ENCODE data around the gene PPP2R2D. TPM values are rescaled to one million over a fixed set of nuclear protein-coding genes. Genes with fewer than 3 reads are reported as not detected.
"Not testable (repeated sequence)": the region's sequence is repeated elsewhere in the genome, so short reads cannot be mapped to it uniquely, and the experiment has no call there.

Gene PPP2R2D
- total RNA-seq, 1 donor from 2014 or later = 39.1 TPM

GRCh38 chr10:131946321-131946751 lies 45.5 kb downstream of the PPP2R2D start:
- intact Hi-C loops (cut with micrococcal nuclease) = no loop called here

- intact Hi-C loops (cut with micrococcal nuclease) = no loop called here
Measured at GRCh38 chr10:131946880-131947279, 46.1 kb downstream of the PPP2R2D start.

GRCh38 chr10:131947631-131948347 lies 47.0 kb downstream of the PPP2R2D start:
- intact Hi-C loops (cut with micrococcal nuclease) = no loop called here

DNA sequence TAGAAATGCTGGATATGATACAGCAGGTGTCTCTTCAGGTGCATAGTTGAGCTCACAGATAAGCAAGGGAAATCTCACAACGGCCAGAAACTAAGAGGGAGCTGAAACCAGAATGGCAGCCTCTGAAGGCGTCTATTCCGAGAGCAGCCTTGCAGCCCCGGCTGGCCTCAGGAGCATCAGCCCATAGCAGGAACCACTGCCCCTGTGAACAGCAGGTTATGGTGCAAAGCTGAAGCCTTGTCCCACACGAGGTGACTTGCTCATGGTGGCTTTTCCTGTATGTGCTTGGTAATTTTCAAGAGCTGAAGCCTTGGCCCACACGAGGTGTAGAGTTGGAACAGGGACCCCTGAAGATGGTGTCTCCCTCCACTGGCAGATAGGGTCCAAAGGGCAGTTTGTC lies 47.7 kb downstream of the PPP2R2D start:
- intact Hi-C loops (cut with micrococcal nuclease) = no loop called here

GRCh38 chr10:131949041-131949862 lies 48.4 kb downstream of the PPP2R2D start:
- intact Hi-C loops (cut with micrococcal nuclease) = no loop called here

DNA sequence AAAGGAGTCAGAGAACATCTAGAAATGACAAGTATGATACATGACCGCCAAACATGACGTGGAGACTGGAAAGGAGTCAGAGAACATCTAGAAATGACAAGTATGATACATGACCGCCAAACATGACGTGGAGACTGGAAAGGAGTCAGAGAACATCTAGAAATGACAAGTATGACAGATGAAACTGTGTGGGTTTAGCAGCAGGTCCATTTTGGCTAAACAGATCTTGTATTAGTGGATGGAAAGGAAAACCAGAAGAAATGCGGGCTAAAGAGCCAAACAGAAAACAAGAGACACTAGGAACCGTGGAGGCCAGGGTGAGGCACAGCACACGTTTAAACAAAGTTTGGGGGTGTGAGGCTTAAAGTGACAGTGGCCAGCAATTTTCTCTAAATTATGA lies 49.1 kb downstream of the PPP2R2D start:
- intact Hi-C loops (cut with micrococcal nuclease) = not testable (repeated sequence)

- intact Hi-C loops (cut with micrococcal nuclease) = no loop called here
Measured at GRCh38 chr10:131954356-131954965, 53.7 kb downstream of the PPP2R2D start.

DNA sequence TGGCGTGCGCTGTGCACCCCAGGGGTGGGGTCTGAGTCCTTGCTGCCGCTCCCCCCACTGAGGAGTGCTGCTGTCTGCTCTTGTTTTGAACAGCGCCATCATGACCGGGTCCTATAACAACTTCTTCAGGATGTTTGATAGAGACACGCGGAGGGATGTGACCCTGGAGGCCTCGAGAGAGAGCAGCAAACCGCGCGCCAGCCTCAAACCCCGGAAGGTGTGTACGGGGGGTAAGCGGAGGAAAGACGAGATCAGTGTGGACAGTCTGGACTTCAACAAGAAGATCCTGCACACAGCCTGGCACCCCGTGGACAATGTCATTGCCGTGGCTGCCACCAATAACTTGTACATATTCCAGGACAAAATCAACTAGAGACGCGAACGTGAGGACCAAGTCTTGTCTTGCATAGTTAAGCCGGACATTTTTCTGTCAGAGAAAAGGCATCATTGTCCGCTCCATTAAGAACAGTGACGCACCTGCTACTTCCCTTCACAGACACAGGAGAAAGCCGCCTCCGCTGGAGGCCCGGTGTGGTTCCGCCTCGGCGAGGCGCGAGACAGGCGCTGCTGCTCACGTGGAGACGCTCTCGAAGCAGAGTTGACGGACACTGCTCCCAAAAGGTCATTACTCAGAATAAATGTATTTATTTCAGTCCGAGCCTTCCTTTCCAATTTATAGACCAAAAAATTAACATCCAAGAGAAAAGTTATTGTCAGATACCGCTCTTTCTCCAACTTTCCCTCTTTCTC lies 55.0 kb downstream of the PPP2R2D start:
- intact Hi-C loops (cut with micrococcal nuclease) = no loop called here

DNA sequence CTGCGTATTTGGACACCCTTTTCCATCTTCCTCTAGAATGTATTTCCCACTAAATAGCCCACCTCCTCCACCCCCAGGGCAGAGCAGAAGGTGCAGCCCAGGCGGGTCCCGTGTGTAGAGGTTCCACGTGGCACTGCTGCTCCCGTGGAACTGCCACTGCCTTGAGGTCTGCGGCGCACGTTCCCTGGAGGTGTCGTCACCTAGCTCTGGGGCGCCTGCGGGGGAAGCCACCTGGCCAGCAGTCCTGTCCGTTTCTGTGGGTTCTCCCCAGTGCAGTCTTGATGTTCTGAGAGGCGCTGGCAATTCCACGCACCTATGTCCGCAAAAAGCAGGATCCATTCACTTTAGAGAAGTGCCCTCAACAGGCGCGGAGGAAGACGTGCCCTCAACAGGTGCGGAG lies 59.0 kb downstream of the PPP2R2D start:
- intact Hi-C loops (cut with micrococcal nuclease) = no loop called here

DNA sequence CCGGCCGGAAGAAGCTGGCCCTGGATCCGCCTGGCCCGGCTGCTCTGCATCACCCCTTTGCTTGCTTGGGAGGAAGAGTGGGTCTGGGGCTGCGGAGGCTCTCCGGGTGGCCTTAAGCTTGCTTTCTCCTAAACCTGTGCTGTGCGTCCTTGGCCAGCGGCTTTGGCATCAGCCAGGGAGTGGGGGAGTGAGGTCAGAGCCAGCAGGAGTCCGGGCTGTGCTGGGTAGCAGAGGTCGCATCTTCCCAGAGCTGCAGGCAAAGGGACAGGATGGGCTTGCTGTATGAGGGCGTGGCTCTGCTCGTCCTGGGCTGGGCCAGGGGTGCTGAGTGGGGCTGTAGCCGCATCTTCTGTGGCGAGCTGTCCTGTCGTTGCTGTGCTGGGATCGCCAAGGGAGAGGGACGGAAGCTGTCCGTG lies 59.8 kb downstream of the PPP2R2D start:
- intact Hi-C loops (cut with micrococcal nuclease) = no loop called here

GRCh38 chr10:131961047-131961776 lies 60.4 kb downstream of the PPP2R2D start:
- intact Hi-C loops (cut with micrococcal nuclease) = no loop called here

GRCh38 chr10:131961777-131962662 lies 61.2 kb downstream of the PPP2R2D start:
- intact Hi-C loops (cut with micrococcal nuclease) = no loop called here

GRCh38 chr10:131963350-131963749 lies 62.5 kb downstream of the PPP2R2D start:
- intact Hi-C loops (cut with micrococcal nuclease) = no loop called here

DNA sequence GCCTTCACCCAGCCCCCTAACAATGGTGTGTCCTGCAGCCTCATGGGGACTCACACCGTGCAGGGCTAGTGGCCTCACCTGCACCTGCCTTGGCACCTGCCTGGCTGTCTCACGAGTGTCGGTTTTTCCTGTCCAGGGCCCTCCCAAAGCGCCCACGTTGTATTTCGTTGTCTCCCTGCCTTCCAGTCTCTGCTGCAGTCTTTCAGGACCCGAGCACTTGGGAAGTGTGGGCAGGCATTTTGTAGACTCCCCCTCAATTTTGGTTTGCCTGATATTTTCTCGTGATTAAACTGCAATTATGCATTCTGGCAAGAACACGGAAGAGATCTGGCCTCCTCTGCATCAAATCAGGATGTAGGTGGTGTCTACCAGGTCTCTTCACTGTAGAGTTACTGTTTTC lies 63.0 kb downstream of the PPP2R2D start:
- intact Hi-C loops (cut with micrococcal nuclease) = loop anchor here (2.0 kb wide), 1 partner anchor 17 kb away; the partner anchor contains the start of gene BNIP3

DNA sequence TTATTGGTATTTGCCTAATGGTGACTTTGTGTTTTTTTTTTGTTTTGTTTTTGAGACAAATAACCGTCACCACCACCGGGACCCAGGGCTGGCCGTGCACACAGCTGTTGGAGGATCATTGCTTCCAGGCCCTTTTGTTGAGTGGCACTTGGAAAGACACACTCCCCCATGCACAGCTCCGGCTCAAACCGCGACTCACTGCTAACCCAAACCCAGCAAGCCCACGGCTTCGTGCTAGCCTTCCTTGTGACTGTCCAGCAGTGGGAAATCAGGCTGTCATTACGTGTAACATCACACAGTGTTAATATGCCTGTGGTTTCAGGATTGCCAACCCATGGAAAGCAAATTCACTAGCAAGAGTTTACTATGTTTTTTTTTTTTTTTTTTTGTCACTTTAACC lies 63.5 kb downstream of the PPP2R2D start:
- intact Hi-C loops (cut with micrococcal nuclease) = loop anchor here (2.0 kb wide), 1 partner anchor 17 kb away; the partner anchor contains the start of gene BNIP3

DNA sequence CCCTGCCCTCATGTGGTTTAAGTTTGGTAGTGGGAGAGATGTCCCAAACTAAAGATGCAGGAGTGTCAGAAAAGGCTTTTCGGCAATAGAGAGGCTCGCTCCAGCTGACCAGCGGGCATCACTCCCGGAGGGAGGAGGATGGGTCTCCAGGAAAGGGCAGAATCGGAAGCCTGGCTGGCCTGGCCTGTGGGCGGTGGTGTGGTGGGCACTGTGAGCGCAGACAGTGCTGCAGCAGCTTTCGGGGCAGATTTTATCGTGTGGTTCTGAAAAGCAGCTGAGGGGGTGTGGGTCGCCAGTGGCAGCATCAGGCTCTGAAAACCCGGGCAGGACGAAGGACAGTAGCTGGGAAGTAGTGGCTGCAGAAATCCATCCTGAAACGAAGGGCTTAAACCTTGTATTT lies 68.1 kb downstream of the PPP2R2D start:
- intact Hi-C loops (cut with micrococcal nuclease) = loop anchor here (1.0 kb wide), 1 partner anchor 36 kb away; no protein-coding TSS in a partner anchor

DNA sequence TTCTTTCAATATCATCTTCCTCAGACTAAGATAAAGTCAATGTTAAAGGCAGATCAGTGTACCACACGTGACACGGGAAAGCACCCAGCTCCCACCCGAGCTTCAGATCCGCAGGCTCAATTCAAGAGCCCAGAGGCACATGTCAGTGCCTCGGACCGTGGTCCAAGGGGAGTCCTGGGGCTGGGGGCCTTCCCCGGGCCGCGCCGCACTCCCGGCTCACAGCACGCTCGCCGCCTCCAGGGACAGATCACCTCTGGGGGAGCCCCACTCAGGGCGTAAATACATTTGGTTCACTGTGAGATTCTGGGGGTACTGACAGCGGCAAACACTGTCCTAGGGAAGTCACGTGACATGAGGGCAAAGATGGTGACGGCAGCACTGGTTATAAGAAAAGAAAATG lies 70.1 kb downstream of the PPP2R2D start:
- intact Hi-C loops (cut with micrococcal nuclease) = loop anchor here (5.0 kb wide), 1 partner anchor 361 kb away; the partner anchor contains the start of gene LRRC27

DNA sequence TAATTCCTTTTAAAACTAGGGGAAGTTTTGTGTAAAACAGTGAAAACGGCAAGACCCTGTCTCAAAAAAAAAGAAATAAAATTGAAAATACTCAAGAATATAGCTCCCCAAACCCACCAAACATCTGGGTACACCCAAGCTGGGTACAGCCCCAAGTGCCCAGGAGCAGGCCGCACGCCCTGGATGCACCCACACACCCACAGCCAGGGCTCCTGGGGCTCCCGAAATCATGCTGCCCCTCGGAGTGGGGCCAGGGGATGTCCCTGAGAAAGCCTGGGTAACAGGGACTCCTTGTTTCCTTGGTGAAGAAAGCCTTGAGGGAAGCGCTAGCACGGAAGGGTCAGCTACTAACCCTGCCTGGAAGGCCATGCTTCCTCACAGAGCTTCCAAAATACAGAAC lies 70.8 kb downstream of the PPP2R2D start:
- intact Hi-C loops (cut with micrococcal nuclease) = loop anchor here (5.0 kb wide), 1 partner anchor 361 kb away; the partner anchor contains the start of gene LRRC27

DNA sequence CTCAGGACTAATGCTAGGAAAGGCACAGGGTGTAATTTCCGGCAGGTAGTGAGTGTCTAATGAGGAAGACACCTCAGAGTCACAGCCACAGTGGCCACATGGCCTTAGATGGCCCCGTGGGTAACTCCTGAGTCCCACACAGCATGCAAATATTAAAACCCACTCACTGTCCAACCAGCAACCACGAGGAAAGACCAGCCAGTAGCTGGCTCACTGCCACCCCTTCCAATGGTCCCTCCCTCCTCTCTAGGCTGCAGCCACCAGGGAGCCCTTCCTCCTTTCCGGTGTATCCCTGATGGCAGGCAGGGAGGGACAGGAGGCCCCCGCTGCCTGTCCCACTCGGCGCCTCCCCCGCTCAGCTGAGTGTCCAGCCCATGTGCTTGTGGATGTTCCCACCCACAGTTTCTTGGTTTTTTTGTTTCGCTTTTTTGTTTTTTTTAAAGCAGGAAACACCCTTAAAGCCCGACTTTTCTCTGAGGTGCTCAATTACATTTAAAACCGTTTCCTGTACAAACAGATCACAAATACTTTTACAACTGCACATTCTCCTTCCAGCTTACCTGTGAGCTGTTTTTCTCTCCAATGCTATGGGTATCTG lies 71.8 kb downstream of the PPP2R2D start:
- intact Hi-C loops (cut with micrococcal nuclease) = loop anchor here (1.0 to 5.0 kb wide), 4 partner anchors 9 to 360 kb away; partner anchors contain the start of genes BNIP3 and LRRC27

All from T-helper 1 cell treated with Interleukin-12 subunit alpha and Interleukin-12 subunit beta and Interleukin-4 antibody, amounts not matched to agents 30 ng/mL and 1 ng/mL, for 36 hours (primary cell).